Lower leg skin (tissue), 3 donors: ENCODE results near the gene PFDN6.

Experiments
- CTCF ChIP-seq, 3 donors: fragments of 450-650 bp; IDR thresholded peaks; one replicate each; pipeline ENCODE4 v1.5.1; 2016; ENCODE audit warnings: antibody characterized with exemption in 3 of 3, mild to moderate bottlenecking in 3 of 3, moderate library complexity in 2 of 3
- POLR2A ChIP-seq, 2 donors: fragments of 450-650 bp; IDR thresholded peaks; one replicate each; pipeline ENCODE4 v1.6.1; 2016 to 2017; ENCODE audit warnings: antibody characterized with exemption in 2 of 2, mild to moderate bottlenecking in 1 of 2, moderate library complexity in 1 of 2

DNA sequence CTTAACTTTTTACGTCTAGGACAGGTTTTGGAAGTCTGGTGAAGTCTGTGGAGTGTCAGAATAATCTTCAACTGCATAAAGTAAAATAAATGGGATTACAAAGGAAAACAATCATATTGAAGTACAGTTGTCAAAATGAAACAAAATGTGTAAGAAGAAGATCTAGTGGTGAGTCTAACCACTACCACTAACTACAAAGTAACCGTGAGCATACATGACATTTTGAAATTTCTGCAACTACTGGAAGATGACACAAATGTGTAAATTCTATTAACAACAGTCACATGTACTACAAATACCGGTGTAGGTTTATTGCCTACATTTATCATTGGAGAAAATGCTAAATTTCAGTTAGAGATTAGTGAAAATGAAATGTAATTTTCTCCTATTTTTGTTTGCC, 47.4 kb upstream of the PFDN6 start:
- no peak for TF ChIP-seq CTCF (IDR thresholded peaks at IDR 0.05)
- TF ChIP-seq POLR2A (IDR thresholded peaks at IDR 0.05): no peak
